OCI-LY1 (cell line): ENCODE data around the gene TMEM235.

ENCODE experiments used
- H2AFZ ChIP-seq: fragments of 200-600 bp; sonication (generic), shearing (Covaris generic); 2 replicates; pipeline ENCODE4 v1.6.0; 2014; ENCODE audit warnings: antibody characterized with exemption, mild to moderate bottlenecking, low read length
- H3F3A ChIP-seq: fragments of 200-600 bp; sonication (generic), shearing (Covaris generic); 2 replicates; pipeline ENCODE4 v1.6.0; 2014; ENCODE audit warnings: mild to moderate bottlenecking, antibody characterized with exemption, low read length, moderate library complexity; ENCODE audit not compliant: insufficient read depth
- H3K27ac ChIP-seq: fragments of 200-600 bp; sonication (generic); 2 replicates; pipeline ENCODE4 v1.5.1; 2014; ENCODE audit warnings: low read length, mixed run types, mild to moderate bottlenecking, low read depth; ENCODE audit not compliant: poor library complexity, severe bottlenecking
- H3K27me3 ChIP-seq: fragments of 200-600 bp; sonication (generic); 2 replicates; pipeline ENCODE4 v1.6.0; 2014; ENCODE audit warnings: antibody characterized with exemption, mild to moderate bottlenecking, low read length, moderate library complexity; ENCODE audit not compliant: insufficient read depth
- H3K36me3 ChIP-seq: fragments of 200-600 bp; sonication (generic); 2 replicates; pipeline ENCODE4 v1.6.1; 2014; ENCODE audit warnings: mild to moderate bottlenecking, antibody characterized with exemption, low read length, moderate library complexity, mixed read lengths; ENCODE audit not compliant: insufficient read depth
- H3K4me1 ChIP-seq: fragments of 200-600 bp; sonication (generic); 2 replicates; pipeline ENCODE4 v1.5.1; 2014; ENCODE audit warnings: mild to moderate bottlenecking, low read length, moderate library complexity; ENCODE audit not compliant: insufficient read depth, severe bottlenecking
- H3K4me2 ChIP-seq: fragments of 200-600 bp; sonication (generic), shearing (Covaris generic); 2 replicates; pipeline ENCODE4 v1.6.1; 2014; ENCODE audit warnings: low read length
- H3K4me3 ChIP-seq: fragments of 200-600 bp; sonication (generic); 2 replicates; pipeline ENCODE4 v1.5.1; 2014; ENCODE audit warnings: low read length, low read depth, mild to moderate bottlenecking, mixed read lengths; ENCODE audit not compliant: poor library complexity, severe bottlenecking
- H3K79me2 ChIP-seq: fragments of 200-600 bp; shearing (Covaris generic); 2 replicates; pipeline ENCODE4 v1.6.1; 2016; ENCODE audit warnings: mixed run types, low read length, mixed read lengths; ENCODE audit not compliant: insufficient read depth
- H3K9ac ChIP-seq: fragments of 200-600 bp; sonication (generic), shearing (Covaris generic); 2 replicates; pipeline ENCODE4 v1.6.1; 2014; ENCODE audit warnings: mild to moderate bottlenecking, low read length, mixed read lengths
- H3K9me2 ChIP-seq: fragments of 200-600 bp; sonication (generic), shearing (Covaris generic); 2 replicates; pipeline ENCODE4 v1.6.1; 2014; ENCODE audit warnings: low read depth, mild to moderate bottlenecking, low read length, mixed read lengths
- H3K9me3 ChIP-seq: fragments of 200-600 bp; shearing (Covaris generic); 2 replicates; pipeline ENCODE4 v1.6.1; 2014; ENCODE audit warnings: low read length, mixed read lengths
- H4K20me1 ChIP-seq: fragments of 200-600 bp; sonication (generic), shearing (Covaris generic); 2 replicates; pipeline ENCODE4 v1.6.0; 2016; ENCODE audit warnings: mild to moderate bottlenecking, low read length; ENCODE audit not compliant: insufficient read depth
- CTCF ChIP-seq: fragments of 200-600 bp; sonication (generic), shearing (Covaris generic); IDR thresholded peaks from 2 replicates; pipeline ENCODE4 v1.5.1; 2017; ENCODE audit warnings: mild to moderate bottlenecking, antibody characterized with exemption, low read length, moderate library complexity, mixed read lengths
- EZH2 ChIP-seq: fragments of 200-600 bp; sonication (generic), shearing (Covaris generic); IDR thresholded peaks from 2 replicates; pipeline ENCODE4 v1.8.0; 2017; ENCODE audit warnings: borderline replicate concordance, mixed run types, mild to moderate bottlenecking, antibody characterized with exemption, low read length, moderate library complexity, mixed read lengths

Gene TMEM235

GRCh38 chr17:78247304-78247703, 15.9 kb downstream of the TMEM235 start:
- Histone ChIP-seq H3K4me1 (peaks cover 34% of the 10 kb centered on the region), H3K9ac (no peak overlapping the region), H3K9me3 (no peaks in the 10 kb centered on the region), H3K4me2 (no peak overlapping the region), H3K27me3 (no peaks in the 10 kb centered on the region), H3K79me2 (no peaks in the 10 kb centered on the region), H3F3A (no peaks in the 10 kb centered on the region), H4K20me1 (no peaks in the 10 kb centered on the region), H3K9me2 (no peaks in the 10 kb centered on the region), H3K36me3 (no peaks in the 10 kb centered on the region), H3K27ac (no peak overlapping the region), H3K4me3 (no peak overlapping the region), H2AFZ (no peak overlapping the region)
- TF ChIP-seq EZH2 (no peak), CTCF (no peak)

- Histone ChIP-seq H3K9me2 (no peaks in the 10 kb centered on the region), H3K36me3 (no peaks in the 10 kb centered on the region), H3K9me3 (no peaks in the 10 kb centered on the region), H3K9ac (no peak overlapping the region), H3K27me3 (no peaks in the 10 kb centered on the region), H3K79me2 (no peaks in the 10 kb centered on the region), H3K4me1 (peaks cover 34% of the 10 kb centered on the region), H3K4me2 (no peak overlapping the region), H2AFZ (no peak overlapping the region), H3K4me3 (no peak overlapping the region), H3K27ac (no peak overlapping the region), H3F3A (no peaks in the 10 kb centered on the region), H4K20me1 (no peaks in the 10 kb centered on the region)
- TF ChIP-seq EZH2 (no peak), CTCF (no peak)
Observed at GRCh38 chr17:78248051-78248914, 16.9 kb downstream of the TMEM235 start.

- H3K27ac ChIP-seq, result no peak overlapping the region
- no peaks in the 10 kb centered on the region for H3K79me2 ChIP-seq
- no peaks in the 10 kb centered on the region for H3K36me3 ChIP-seq
- no peaks in the 10 kb centered on the region for H3K9me2 ChIP-seq
- TF ChIP-seq CTCF (no peak), EZH2 (no peak)
- H3K4me3 ChIP-seq, result no peak overlapping the region
- H4K20me1 ChIP-seq, result no peaks in the 10 kb centered on the region
- H3K9me3 ChIP-seq, result no peaks in the 10 kb centered on the region
- no peak overlapping the region for H2AFZ ChIP-seq
- H3K9ac ChIP-seq, result no peak overlapping the region
- H3K4me1 ChIP-seq, result peaks cover 40% of the 10 kb centered on the region
- H3K4me2 ChIP-seq, result no peak overlapping the region
- H3F3A ChIP-seq, result no peaks in the 10 kb centered on the region
- no peaks in the 10 kb centered on the region for H3K27me3 ChIP-seq
Observed at GRCh38 chr17:78249074-78249817, 17.8 kb downstream of the TMEM235 start.
